ENCODE measurements around the gene SPAG16. TPM values are rescaled to one million over a fixed set of nuclear protein-coding genes. Genes with fewer than 3 reads are reported as not detected.
"Not testable (repeated sequence)": the region's sequence is repeated elsewhere in the genome, so short reads cannot be mapped to it uniquely, and the experiment has no call there.

The SPAG16 gene
- total RNA-seq, 2 experiments from 2014 or later, result 11.1 to 12.5 TPM

DNA sequence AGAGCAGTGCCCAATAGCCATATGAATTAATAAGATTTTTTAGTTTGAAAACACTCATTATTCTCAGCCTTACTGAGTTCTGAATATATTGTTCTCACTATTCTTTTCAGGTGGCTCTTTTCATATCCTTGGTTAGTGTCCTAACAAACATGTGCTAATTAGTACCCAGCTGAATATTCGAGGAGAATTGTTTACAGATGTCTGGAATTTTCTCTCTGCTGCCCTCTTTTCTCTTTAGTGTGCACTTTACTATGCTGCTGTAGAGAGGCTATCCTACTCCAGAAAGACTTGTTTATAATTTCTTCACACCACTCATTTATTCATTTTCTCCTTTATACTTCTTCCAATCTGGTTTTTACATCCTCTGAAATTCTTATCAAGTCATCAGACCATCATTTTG, 405.3 kb downstream of the SPAG16 start:
- Mint-ChIP-seq H3K27me3 (ENCODE audit: low read depth) (no peaks in the 10 kb centered on the region), H3K36me3 (ENCODE audit: low read depth) (no peaks in the 10 kb centered on the region), H3K4me1 (ENCODE audit: low read depth) (no peaks in the 10 kb centered on the region), H3K27ac (no peak overlapping the region), H3K4me3 (no peak overlapping the region), H3K9me3 (ENCODE audit: insufficient read depth) (peaks cover 4% of the 10 kb centered on the region)
- ATAC-seq (no peak), DNase-seq (no peak)
- CTCF ChIA-PET, result no interaction called here
- POLR2A ChIA-PET, result no interaction called here

DNA sequence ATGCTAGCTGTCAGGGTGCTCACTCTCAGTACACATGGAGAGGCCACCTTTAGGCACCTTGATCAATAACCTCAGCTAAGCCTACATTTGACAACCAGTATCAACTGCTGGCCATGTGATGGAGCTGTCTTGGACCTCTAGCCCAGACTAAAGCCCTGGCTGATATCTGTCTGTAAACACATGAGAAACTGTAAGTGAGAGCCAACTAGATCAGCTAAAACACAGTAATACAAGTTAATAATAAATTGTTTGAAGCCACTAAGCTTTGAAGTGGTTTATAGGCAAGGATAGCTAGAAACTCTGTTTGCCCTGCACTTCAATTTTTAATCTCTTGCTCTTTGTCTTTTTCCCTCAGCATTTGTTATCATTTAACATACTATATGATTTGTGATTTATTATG, 407.1 kb downstream of the SPAG16 start:
- no peaks in the 10 kb centered on the region for H3K27me3 Mint-ChIP-seq (ENCODE audit: low read depth)
- ChIA-PET CTCF (no interaction called here), POLR2A (no interaction called here)
- H3K27ac Mint-ChIP-seq, result no peak overlapping the region
- no peaks in the 10 kb centered on the region for H3K36me3 Mint-ChIP-seq (ENCODE audit: low read depth)
- peaks cover 4% of the 10 kb centered on the region for H3K9me3 Mint-ChIP-seq (ENCODE audit: insufficient read depth)
- ATAC-seq (no peak), DNase-seq (no peak)
- H3K4me3 Mint-ChIP-seq, result no peak overlapping the region
- no peaks in the 10 kb centered on the region for H3K4me1 Mint-ChIP-seq (ENCODE audit: low read depth)

DNA sequence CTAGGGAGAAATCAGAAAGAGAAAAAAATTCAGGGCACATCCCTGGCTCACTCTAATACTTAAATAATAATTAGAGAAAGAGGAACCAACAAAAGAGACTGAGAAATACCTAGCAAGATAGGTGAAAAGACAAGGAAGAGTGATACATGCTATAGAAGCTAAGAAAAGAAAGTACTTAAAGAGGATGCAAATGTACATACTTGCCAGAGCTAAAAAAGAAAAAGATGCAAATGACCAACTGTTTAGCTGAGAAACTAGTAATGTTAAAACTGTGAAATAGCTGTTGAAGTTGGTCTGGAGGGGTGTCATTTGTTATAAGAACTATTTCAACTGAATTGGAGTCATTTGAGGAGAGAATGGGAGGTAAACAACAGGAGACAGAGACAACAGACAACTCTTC, 412.2 kb downstream of the SPAG16 start:
- Mint-ChIP-seq H3K27me3 (ENCODE audit: low read depth) (no peaks in the 10 kb centered on the region), H3K9me3 (ENCODE audit: insufficient read depth) (no peaks in the 10 kb centered on the region), H3K36me3 (ENCODE audit: low read depth) (no peaks in the 10 kb centered on the region), H3K4me1 (ENCODE audit: low read depth) (no peaks in the 10 kb centered on the region), H3K4me3 (no peak overlapping the region), H3K27ac (no peak overlapping the region)
- no peak for ATAC-seq
- POLR2A ChIA-PET, result no interaction called here
- CTCF ChIA-PET, result no interaction called here
- DNase-seq, result no peak

DNA sequence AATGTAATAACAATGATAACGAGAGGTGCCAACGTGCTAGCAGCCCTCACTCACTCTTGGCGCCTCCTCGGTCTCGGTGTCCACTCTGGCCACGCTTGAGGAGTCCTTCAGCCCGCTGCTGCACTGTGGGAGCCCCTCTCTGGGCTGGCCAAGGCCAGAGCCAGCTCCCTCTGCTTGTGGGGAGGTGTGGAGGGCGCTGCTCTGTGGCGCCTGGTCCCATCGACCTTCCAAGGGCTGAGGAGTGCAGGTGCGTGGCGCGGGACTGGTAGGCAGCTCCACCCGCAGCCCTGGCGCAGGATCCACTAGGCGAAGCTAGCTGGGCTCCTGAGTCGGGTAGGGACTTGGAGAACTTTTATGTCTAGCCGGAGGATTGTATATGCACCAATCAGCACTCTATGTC, 417.1 kb downstream of the SPAG16 start:
- H3K27ac Mint-ChIP-seq; CTCF ChIA-PET; H3K4me1 Mint-ChIP-seq (ENCODE audit: low read depth); H3K27me3 Mint-ChIP-seq (ENCODE audit: low read depth); H3K9me3 Mint-ChIP-seq (ENCODE audit: insufficient read depth); DNase-seq; H3K4me3 Mint-ChIP-seq; POLR2A ChIA-PET; H3K36me3 Mint-ChIP-seq (ENCODE audit: low read depth); ATAC-seq: not testable (repeated sequence)

DNA sequence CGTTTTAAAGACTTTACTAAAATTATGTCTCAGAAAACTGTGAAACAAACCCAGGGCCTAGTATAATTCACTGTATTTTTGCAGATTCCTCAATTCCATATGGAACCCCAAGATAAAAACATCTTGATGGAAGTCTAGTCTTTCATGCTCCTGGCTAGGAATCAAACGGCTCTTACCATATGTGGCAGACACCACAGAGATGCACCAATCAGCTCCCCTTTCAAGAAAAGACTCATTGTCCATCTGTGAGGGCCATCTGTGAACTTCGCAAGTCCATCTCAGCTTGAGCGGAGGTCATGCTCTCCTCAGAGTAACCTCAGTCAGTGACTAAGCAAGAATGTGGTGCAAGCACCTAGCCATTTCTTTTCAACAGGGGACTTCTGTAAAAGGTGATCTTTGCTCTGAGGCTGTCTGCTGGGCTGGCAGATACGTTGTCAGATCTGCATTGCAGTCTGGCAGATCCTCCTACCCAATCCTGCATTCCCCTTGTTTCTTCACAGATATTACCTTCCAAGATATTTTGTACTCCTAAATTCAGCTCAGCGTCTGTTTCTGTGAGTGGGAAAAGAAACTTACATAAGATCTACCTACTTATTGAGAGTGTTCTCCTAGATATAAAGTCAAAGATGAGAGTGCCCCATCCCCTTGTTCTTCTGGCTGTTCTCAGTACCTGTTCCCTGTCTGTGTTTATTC, 419.3 kb downstream of the SPAG16 start:
- ATAC-seq (no peak), DNase-seq (no peak)
- no peaks in the 10 kb centered on the region for H3K9me3 Mint-ChIP-seq (ENCODE audit: insufficient read depth)
- ChIA-PET POLR2A (interaction anchor here (0.7 kb wide), 1 partner anchor 21 kb away, joined by 3 read pairs; no protein-coding TSS in a partner anchor), CTCF (no interaction called here)
- no peaks in the 10 kb centered on the region for H3K27me3 Mint-ChIP-seq (ENCODE audit: low read depth)
- no peaks in the 10 kb centered on the region for H3K4me1 Mint-ChIP-seq (ENCODE audit: low read depth)
- H3K27ac Mint-ChIP-seq, result no peak overlapping the region
- H3K36me3 Mint-ChIP-seq (ENCODE audit: low read depth), result no peaks in the 10 kb centered on the region
- no peak overlapping the region for H3K4me3 Mint-ChIP-seq

DNA sequence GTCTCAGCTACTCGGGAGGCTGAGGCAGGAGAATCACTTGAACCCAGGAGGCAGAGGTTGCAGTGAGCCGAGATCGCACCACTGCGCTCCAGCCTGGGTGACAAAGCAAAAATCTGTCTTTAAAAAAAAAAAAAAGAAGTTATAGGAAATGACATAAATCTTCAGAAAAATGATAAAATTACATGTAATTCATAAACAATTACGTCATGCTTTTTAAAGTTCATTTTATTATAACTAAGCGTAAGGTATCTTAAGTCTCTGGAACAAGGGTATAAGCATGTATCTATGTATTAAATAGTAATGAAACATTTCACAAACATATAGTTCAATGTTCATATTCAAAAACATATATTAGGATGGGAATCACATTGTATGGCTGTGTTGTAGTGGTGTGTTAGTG, 425.9 kb downstream of the SPAG16 start:
- no peak for DNase-seq
- no peak overlapping the region for H3K27ac Mint-ChIP-seq
- H3K9me3 Mint-ChIP-seq (ENCODE audit: insufficient read depth), result no peaks in the 10 kb centered on the region
- H3K4me3 Mint-ChIP-seq, result no peak overlapping the region
- ChIA-PET CTCF (no interaction called here), POLR2A (no interaction called here)
- no peak for ATAC-seq
- H3K4me1 Mint-ChIP-seq (ENCODE audit: low read depth), result no peaks in the 10 kb centered on the region
- no peaks in the 10 kb centered on the region for H3K36me3 Mint-ChIP-seq (ENCODE audit: low read depth)
- H3K27me3 Mint-ChIP-seq (ENCODE audit: low read depth), result no peaks in the 10 kb centered on the region

DNA sequence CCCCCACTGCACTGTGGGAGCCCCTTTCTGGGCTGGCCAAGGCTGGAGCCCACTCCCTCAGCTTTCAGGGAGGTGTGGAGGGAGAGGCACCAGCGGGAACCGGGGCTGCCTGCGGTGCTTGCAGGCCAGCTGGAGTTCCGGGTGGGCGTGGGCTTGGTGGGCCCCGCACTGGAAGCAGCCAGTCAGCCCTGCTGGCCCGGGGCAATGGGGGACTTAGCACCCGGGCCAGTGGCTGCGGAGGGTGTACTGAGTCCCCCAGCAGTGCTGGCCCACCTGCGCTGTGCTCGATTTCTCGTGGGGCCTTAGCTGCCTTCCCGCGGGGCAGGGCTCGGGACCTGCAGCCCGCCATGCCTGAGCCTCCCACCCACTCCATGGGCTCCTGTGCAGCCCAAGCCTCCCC, 434.1 kb downstream of the SPAG16 start:
- CTCF ChIA-PET; H3K36me3 Mint-ChIP-seq (ENCODE audit: low read depth); DNase-seq; H3K4me3 Mint-ChIP-seq; H3K27me3 Mint-ChIP-seq (ENCODE audit: low read depth); ATAC-seq; H3K4me1 Mint-ChIP-seq (ENCODE audit: low read depth); H3K27ac Mint-ChIP-seq; POLR2A ChIA-PET; H3K9me3 Mint-ChIP-seq (ENCODE audit: insufficient read depth): not testable (repeated sequence)

DNA sequence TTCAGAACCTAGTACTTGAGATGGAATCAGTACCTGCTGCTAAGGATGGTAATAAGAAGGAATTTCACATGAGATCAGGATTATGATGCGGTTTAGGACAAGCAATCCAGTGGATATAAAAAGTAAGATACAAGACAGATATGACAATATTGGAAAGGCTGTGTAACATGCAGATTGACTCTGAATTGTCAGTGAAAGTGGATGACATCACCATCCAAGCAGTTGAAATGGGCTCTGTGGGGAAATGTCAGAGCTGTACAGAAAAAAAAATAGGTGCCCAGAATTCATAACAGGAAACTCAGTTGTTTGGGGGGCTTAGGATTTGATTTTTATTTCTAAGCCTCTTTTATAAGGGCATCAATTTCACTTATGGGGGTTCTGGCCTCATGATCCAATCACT, 438.3 kb downstream of the SPAG16 start:
- no peaks in the 10 kb centered on the region for H3K36me3 Mint-ChIP-seq (ENCODE audit: low read depth)
- H3K9me3 Mint-ChIP-seq (ENCODE audit: insufficient read depth), result peaks cover 3% of the 10 kb centered on the region
- no peak overlapping the region for H3K27ac Mint-ChIP-seq
- no peaks in the 10 kb centered on the region for H3K27me3 Mint-ChIP-seq (ENCODE audit: low read depth)
- no peak for DNase-seq
- POLR2A ChIA-PET, result no interaction called here
- no peak for ATAC-seq
- no peak overlapping the region for H3K4me3 Mint-ChIP-seq
- no peaks in the 10 kb centered on the region for H3K4me1 Mint-ChIP-seq (ENCODE audit: low read depth)
- CTCF ChIA-PET, result no interaction called here

DNA sequence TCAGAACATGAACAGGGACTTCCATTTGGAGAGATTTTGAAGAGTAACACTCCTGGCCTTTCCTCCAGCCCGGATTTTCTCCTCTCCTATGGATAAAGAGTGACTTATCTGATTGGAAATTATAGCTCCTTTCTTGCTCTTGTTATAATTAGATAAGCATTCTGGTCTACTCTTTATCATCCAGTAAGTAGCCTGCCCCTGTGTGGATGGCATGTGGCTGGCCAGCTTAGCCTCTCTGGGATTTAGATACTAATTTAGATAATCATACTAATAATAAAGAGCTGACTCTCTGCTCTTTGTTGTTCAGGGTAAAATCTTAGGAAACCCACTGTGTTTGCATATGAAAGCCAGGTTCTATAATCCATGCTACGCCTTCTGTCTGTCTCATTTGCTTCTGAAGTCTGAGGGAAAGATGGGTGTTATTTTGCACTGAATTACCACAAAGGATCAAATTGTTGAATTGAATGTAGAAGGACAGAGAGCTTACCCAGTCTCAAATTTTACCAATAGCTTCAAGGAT, 438.8 kb downstream of the SPAG16 start:
- peaks cover 3% of the 10 kb centered on the region for H3K9me3 Mint-ChIP-seq (ENCODE audit: insufficient read depth)
- H3K27me3 Mint-ChIP-seq (ENCODE audit: low read depth), result no peaks in the 10 kb centered on the region
- DNase-seq (no peak), ATAC-seq (no peak)
- POLR2A ChIA-PET, result no interaction called here
- no peaks in the 10 kb centered on the region for H3K4me1 Mint-ChIP-seq (ENCODE audit: low read depth)
- no peaks in the 10 kb centered on the region for H3K36me3 Mint-ChIP-seq (ENCODE audit: low read depth)
- H3K4me3 Mint-ChIP-seq, result no peak overlapping the region
- CTCF ChIA-PET, result no interaction called here
- no peak overlapping the region for H3K27ac Mint-ChIP-seq

DNA sequence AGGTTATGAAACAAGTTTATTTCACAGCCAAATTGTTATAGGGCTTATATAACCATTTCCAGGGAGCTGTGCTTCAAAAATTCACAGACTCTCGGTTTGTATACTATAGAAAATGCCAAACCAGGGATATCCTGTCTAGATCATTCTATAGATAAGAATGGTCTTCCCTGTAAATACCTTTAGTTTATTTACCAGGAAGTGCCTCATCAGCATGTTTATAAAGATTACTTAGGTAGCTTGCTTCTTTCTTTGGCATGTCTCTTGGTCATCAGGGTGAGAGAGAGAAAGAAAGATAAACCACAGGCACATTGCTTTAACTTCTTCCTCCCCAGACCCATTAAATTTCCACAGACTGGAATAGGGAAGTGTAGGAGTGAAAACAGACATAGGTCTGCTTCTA, 439.4 kb downstream of the SPAG16 start:
- Mint-ChIP-seq H3K4me1 (ENCODE audit: low read depth) (no peaks in the 10 kb centered on the region), H3K36me3 (ENCODE audit: low read depth) (no peaks in the 10 kb centered on the region), H3K27me3 (ENCODE audit: low read depth) (no peaks in the 10 kb centered on the region), H3K9me3 (ENCODE audit: insufficient read depth) (peaks cover 3% of the 10 kb centered on the region), H3K4me3 (no peak overlapping the region), H3K27ac (no peak overlapping the region)
- DNase-seq (no peak), ATAC-seq (no peak)
- POLR2A ChIA-PET, result interaction anchor here (0.6 kb wide), 1 partner anchor 20 kb away, joined by 3 read pairs; no protein-coding TSS in a partner anchor
- CTCF ChIA-PET, result no interaction called here

DNA sequence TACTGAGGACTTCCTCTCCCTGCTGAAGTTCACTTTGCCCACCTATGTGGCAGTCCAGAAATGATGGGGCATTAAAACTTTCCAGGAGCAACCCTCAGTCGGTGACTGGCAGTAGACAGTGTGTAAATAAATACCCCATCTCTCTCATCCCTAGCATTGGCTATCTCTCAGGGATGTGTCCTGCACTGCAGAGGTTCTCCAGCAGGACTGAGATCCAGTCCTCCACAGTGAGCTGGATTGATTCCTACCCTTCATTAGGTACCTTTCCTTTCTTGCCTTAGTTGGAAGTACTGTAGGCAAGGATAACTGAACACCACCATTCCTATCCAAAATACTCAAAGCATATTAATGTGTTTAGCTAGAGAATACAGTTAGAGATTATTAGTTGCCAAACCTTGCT, 441.8 kb downstream of the SPAG16 start:
- no peaks in the 10 kb centered on the region for H3K4me1 Mint-ChIP-seq (ENCODE audit: low read depth)

DNA sequence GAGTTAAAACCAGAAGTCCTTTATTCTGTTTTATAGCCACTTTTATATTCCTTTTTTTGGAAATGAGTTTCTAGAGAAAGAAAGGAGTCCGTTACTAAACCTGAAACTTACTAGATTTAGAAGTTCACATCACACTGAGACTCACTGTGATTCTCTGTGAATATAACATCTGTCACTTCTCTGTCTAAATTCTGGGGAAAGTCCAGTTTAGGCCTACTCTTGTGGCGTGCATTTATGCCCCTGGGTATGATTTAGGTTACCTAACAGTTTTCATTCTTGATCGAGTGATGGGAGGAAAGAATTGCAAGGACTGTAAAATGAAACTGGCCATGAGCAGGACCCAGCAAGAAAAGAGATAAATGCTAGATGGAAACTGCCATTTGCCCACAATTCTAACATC, 449.6 kb downstream of the SPAG16 start:
- Mint-ChIP-seq H3K4me3 (no peak overlapping the region), H3K36me3 (ENCODE audit: low read depth) (no peaks in the 10 kb centered on the region), H3K27me3 (ENCODE audit: low read depth) (no peaks in the 10 kb centered on the region), H3K9me3 (ENCODE audit: insufficient read depth) (peaks cover 4% of the 10 kb centered on the region), H3K27ac (no peak overlapping the region), H3K4me1 (ENCODE audit: low read depth) (no peaks in the 10 kb centered on the region)
- ATAC-seq (no peak), DNase-seq (no peak)
- ChIA-PET CTCF (no interaction called here), POLR2A (no interaction called here)

More for the DNA sequence above, 441.8 kb downstream of the SPAG16 start:
- H3K27me3 Mint-ChIP-seq (ENCODE audit: low read depth), result no peaks in the 10 kb centered on the region
- CTCF ChIA-PET, result no interaction called here
- no peak overlapping the region for H3K4me3 Mint-ChIP-seq
- no peak for DNase-seq
- H3K9me3 Mint-ChIP-seq (ENCODE audit: insufficient read depth), result no peaks in the 10 kb centered on the region
- POLR2A ChIA-PET, result no interaction called here
- no peaks in the 10 kb centered on the region for H3K36me3 Mint-ChIP-seq (ENCODE audit: low read depth)
- no peak for ATAC-seq
- no peak overlapping the region for H3K27ac Mint-ChIP-seq

DNA sequence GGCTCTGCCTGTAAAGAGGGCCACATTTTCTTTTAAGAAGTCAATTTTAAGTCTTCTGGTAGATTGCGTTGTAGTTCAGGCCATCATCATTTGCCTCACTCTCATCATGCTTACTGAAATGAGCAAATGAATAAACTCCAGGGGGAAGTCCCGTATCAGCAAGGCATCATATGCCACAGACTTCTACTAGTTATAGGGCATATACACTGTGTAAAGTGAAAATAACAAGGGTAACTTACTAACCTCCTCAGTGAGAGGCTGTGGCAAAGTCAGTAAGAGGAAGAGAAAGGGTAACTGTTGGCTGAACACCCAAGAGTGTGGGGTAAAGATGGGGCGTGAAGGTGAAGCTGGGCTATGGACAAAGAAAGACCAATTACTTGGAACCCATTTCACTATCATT, 456.2 kb downstream of the SPAG16 start:
- no peaks in the 10 kb centered on the region for H3K9me3 Mint-ChIP-seq (ENCODE audit: insufficient read depth)
- H3K36me3 Mint-ChIP-seq (ENCODE audit: low read depth), result no peaks in the 10 kb centered on the region
- H3K27me3 Mint-ChIP-seq (ENCODE audit: low read depth), result no peaks in the 10 kb centered on the region
- ATAC-seq, result no peak
- H3K4me1 Mint-ChIP-seq (ENCODE audit: low read depth), result no peaks in the 10 kb centered on the region
- ChIA-PET POLR2A (no interaction called here), CTCF (no interaction called here)
- no peak overlapping the region for H3K4me3 Mint-ChIP-seq
- DNase-seq, result no peak
- H3K27ac Mint-ChIP-seq, result no peak overlapping the region
